HG03558 (cell line): Measurements from ENCODE around the gene VPS54.

Experiments
- ATAC-seq: cut with Tn5 transposase; IDR thresholded peaks from one replicate; pipeline ENCODE4 v1.9.1; 2021; ENCODE audit warnings: moderate number of reproducible peaks; ENCODE audit not compliant: unreplicated experiment; ENCODE audit errors: extremely low read depth

Gene VPS54

GRCh38 chr2:63875559-63876245 is 143.5 kb downstream of the VPS54 start:
- ATAC-seq: no peak

DNA sequence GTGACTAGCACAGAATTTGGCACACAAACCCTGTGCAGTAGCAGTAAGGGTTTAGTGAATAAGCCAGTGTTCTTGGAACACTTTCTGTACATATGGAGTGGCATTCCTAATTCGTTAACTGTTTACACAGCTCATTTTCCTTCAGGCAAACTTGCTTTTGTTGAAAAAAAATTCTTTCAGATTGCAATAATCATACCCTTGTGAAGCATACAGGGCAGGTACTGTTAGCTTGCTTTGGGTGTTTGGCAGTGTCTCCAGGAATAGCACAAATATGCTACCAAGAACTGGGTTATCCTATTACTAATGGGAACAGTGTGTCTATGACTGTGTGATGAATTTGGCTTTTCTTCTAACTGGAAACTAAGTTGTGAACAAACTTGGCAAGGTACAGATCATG is 144.1 kb downstream of the VPS54 start:
- no peak for ATAC-seq

GRCh38 chr2:63874204-63875130 is 144.8 kb downstream of the VPS54 start:
- no peak for ATAC-seq

DNA sequence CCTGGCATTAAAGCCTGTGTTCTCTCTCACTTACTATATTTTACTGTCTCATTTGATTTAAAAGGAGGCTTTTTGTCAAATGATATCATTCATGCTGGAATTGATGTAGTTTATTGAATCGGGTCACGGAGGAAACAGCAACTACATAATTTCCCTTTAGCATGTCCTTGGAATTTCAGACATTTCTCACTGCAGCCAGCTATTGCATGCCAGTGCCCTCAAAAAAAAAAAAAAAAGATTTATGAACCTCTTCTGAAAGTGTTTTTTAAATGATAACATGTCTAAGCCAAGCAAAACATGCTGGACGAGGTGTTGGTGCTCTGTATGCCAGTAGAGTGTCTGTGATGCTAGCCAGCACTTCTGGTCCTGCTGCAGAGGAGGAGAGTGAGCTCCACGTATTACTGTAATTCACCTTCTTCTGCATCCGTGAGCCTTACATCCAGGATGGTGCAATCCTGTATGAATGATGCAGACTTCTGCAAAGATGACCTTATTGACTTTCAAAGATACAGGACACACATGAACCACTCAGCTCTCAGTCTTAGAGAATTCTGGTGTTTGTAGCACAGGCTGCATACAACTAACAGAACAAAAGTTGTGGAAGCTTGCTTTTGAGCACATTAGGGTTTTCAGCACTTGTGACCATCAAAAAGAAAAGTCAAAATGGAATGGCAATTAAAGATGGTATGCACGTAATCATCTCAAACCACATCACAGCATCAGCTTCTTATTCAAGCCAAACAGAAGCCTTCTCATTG is 146.5 kb downstream of the VPS54 start:
- ATAC-seq: no peak

DNA sequence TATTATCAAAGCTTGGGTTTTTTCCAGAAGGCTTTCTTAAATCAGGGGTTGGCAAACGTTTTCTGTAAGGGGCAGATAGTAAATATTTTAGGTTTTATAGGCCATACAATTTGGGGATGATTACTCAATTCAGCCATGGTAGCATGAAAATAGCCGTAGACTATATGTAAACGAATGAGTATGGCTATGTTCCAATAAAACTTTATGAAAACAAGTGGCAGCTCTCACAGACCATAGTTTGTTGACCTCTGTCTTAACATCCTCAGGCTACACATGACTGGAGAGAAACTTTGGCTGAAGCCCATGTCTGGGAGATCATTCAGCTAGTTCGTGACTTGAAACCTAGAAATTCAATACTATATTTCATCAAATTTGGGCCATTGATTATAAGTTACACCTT is 147.4 kb downstream of the VPS54 start:
- no peak for ATAC-seq

GRCh38 chr2:63870679-63871078 is 148.5 kb downstream of the VPS54 start:
- no peak for ATAC-seq

DNA sequence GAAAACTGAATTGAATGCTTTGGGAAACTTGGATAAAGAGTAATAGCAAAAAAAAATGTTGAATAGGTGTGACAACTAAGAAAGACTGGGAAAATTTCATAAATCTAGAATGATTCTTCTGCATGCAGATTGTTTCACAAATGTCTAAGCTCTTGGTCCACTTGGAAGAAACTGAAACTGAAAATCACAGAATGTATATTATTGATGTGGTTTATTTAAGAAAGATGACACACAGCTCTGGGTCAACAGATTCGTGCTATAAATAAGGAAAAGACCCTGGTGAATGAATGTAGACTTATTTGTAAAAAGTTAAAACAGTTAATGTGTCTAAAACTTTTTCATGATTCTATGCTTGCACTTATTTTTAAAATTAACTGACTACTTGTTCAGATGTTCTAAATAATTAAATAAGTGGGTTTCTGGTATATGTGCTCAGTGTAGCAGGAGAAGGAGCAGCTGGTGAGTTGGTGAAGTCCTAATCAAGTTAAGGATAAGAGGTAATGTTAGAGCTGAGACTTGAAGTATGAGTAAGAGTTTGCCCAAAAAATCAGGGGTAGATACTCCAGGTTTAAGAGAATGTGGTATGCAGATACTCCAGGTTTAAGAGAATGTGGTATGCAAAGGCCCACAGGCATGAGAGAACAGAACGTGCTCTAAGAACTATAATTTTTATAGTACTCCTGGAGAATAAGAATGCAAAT is 153.1 kb downstream of the VPS54 start:
- no peak for ATAC-seq

- ATAC-seq: no peak
Observed at GRCh38 chr2:63865159-63865799, 153.9 kb downstream of the VPS54 start.

GRCh38 chr2:63863707-63864106 is 155.5 kb downstream of the VPS54 start:
- no peak for ATAC-seq

DNA sequence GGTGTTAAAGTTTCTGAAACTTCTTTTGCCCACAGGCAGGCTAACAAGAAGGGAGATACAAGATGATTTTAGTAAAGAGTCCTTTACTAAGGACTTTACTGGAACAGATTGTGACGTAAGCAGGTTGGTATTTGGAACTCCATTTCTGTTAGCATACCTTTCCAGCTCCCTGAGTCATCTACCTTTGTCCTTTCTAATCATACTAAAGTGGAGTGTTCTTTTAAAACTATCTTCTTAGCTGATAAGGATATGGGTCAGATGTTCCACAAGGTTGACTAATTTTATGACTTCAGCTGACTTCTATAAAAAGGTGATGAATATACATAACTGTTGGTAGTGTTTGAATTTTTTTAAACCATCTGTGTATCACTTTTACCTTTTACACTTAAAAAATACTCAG is 156.4 kb downstream of the VPS54 start:
- ATAC-seq: no peak

- ATAC-seq: no peak
Observed at GRCh38 chr2:63861220-63861822, 157.9 kb downstream of the VPS54 start.

GRCh38 chr2:63858291-63858690 is 160.9 kb downstream of the VPS54 start:
- ATAC-seq: no peak

GRCh38 chr2:63856303-63856603 is 163.0 kb downstream of the VPS54 start:
- ATAC-seq: no peak

DNA sequence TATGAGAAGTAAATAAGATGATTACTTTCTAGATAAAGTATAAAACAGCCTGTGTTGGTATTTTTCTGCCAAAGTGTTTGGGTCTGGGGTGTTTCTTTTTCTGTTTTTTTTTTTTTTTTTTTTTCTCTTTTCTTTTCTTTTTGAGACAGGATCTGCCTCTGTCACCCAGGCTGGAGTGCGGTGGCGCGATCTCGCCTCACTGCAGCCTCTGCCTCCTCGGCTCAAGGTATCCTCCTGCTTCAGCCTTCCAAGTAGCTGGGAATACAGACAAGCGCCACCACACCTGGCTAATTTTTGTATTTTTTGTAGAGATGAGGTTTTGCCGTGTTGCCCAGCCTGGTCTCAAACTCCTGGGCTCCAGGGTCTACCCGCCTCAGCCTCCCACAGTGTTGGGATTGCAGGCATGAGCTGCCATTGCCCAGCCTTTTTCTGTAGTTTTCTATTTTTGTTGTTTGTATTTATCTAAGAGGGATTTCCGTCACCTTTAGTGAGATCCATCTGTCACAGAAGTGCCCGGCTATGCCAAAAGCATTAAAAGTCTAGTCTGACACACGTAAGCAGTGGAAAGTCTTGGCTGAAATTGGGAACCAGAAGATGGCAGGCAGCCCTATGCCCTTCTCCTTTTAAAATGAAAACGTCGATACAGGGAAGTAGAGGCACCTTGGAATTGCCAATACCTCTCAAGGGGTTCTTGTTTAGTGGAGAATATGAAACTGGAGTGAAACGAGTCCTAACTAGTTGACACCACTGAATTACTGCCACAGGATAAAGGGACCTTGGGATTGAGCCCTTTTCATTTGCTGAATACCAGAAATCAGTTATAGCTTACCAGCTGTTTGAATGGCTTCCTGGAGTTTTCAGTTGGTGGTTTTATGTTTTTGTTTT is 163.6 kb downstream of the VPS54 start:
- ATAC-seq: no peak

DNA sequence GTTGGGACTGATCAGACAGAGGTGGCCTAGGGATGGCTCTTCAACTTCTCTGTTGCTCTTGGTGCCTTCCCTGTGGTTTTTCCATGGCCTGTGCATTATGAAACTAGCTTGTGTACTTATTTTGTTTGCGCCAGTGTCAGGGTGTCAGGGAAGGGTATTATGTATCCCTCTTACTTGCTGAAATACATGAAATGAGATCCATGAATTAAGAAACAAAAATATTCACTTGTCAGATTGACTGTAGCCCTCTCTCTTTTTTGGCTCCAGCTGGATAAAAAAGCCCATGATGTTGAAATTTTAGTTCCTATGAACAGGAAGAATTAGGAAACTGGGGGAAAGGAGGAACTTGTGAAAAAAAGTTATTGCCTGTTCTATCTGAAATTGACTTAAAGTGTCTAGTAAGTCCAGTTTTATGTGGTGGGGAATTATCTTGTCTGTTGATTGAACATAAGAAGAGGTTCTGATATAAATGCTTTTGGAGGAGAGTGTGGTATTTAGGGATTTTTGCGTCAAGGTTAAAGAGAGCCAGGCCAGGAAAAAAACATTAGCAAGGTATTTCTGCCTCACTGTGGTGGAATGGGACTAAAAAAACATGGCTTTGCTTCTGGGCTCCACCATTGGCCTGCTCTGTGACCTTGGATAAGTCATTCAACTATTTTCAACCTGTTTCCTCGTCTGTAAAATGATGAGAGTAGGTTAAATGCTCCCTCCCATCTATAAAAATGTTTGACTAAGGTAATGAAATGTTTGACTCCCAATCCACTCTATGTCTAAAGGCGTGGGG is 165.5 kb downstream of the VPS54 start:
- no peak for ATAC-seq

DNA sequence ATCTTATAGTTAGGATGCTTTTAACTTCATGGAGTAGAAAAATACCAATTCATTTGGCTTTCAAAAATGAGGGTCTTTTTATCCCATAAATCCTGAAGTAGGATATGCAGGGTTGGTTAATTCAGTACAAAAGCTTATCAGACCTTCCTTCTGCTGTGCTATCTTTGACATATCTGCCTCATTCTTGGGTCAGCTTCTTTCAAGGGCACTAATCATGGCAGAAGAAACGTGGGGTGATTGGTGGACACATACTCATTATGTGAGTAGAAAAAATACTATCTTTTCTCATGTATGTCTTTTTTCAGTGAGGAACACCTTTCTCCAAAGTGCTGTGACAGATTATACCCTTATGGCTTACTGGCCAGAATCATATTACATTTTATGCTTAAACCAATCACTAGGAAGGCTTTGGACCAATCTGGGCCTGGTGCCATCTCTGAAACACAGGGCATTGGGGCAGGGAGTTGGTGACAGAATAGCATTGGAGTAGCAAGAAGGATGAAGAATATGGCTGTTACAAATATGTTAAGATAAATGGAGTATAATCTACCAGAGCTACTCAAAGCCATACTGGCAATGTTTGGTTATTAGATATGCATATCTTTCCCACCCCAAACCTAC is 167.4 kb downstream of the VPS54 start:
- no peak for ATAC-seq

GRCh38 chr2:63850649-63851048 is 168.6 kb downstream of the VPS54 start:
- no peak for ATAC-seq

DNA sequence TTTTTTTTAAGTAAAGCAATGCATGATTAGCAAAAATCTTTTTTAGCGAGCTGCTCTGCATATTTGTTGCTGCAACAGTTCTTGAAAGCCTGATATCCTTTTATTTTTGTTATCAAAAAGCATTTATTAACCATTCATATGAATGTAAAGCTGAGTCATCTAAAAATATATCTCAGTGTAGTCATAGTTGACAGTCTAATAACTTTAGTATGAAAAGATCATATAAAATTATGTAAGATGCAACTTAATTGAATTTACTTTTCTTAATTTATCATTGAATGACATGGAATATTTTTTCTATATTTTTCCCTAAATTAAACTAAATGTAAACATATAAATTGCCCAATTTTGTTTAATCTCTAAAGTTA is 169.0 kb downstream of the VPS54 start:
- no peak for ATAC-seq
